HAP-1 (cell line): Measurements from ENCODE around the gene STRN4.
A peak's percentile ranks its signal among the peaks of the same experiment; 100 is the strongest.
"Not testable (repeated sequence)": the region's sequence is repeated elsewhere in the genome, so short reads cannot be mapped to it uniquely, and the experiment has no call there.

ENCODE experiments used
- DNase-seq, 2 experiments: peaks; one replicate each; pipeline ENCODE4 v3.0.0-alpha.2; 2016 to 2020; ENCODE audit warnings: low spot score in 2 of 2
- H3K27me3 ChIP-seq: fragments of 250-450 bp; sonication (Bioruptor Pico); 2 replicates; pipeline ENCODE4 v1.5.1; 2020; ENCODE audit warnings: low read depth, mild to moderate bottlenecking, moderate library complexity
- H3K36me3 ChIP-seq: fragments of 250-450 bp; sonication (Bioruptor Pico); replicated peaks from 2 replicates; pipeline ENCODE4 v1.5.1; 2020; ENCODE audit warnings: mild to moderate bottlenecking
- H3K4me1 ChIP-seq: fragments of 250-450 bp; sonication (Bioruptor Pico); 2 replicates; pipeline ENCODE4 v1.5.1; 2020; ENCODE audit warnings: mild to moderate bottlenecking
- H3K4me3 ChIP-seq: fragments of 250-450 bp; sonication (Bioruptor Pico); 2 replicates; pipeline ENCODE4 v1.5.1; 2020; ENCODE audit warnings: mild to moderate bottlenecking, moderate library complexity
- H3K9me3 ChIP-seq: fragments of 250-450 bp; sonication (Bioruptor Pico); 2 replicates; pipeline ENCODE4 v1.5.1; 2020; ENCODE audit warnings: mild to moderate bottlenecking, moderate library complexity
- in situ Hi-C: fragments of 300-500 bp; cut with MboI; formaldehyde crosslinking; loops from 3 replicates; pipeline ENCODE4 v1.14.3; 2020; ENCODE audit warnings: low sequenced_read_pairs, inconsistent platforms, mixed read lengths

The STRN4 gene

GRCh38 chr19:46782355-46783019 lies 36.2 kb upstream of the STRN4 start:
- Histone ChIP-seq H3K9me3 (no peaks in the 10 kb centered on the region), H3K4me1 (peaks cover 8% of the 10 kb centered on the region), H3K4me3 (no peak overlapping the region), H3K36me3 (peaks cover 91% of the 10 kb centered on the region), H3K27me3 (no peaks in the 10 kb centered on the region)
- no peak for DNase-seq
- in situ Hi-C loops = no loop called here

- H3K9me3 ChIP-seq, H3K4me1 ChIP-seq, H3K4me3 ChIP-seq, in situ Hi-C loops, DNase-seq, H3K27me3 ChIP-seq: not testable (repeated sequence)
- H3K36me3 ChIP-seq = peaks cover 87% of the 10 kb centered on the region
Measured at GRCh38 chr19:46777956-46778645, 31.9 kb upstream of the STRN4 start.

- Histone ChIP-seq H3K4me1 (no peaks in the 10 kb centered on the region), H3K36me3 (peaks cover 78% of the 10 kb centered on the region), H3K27me3 (no peaks in the 10 kb centered on the region), H3K9me3 (no peaks in the 10 kb centered on the region), H3K4me3 (no peak overlapping the region)
- DNase-seq = peak in 1 of 2 experiments; percentile 66
- in situ Hi-C loops = no loop called here
Measured at GRCh38 chr19:46776927-46777911, 31.0 kb upstream of the STRN4 start.

GRCh38 chr19:46775642-46776258 lies 29.5 kb upstream of the STRN4 start:
- in situ Hi-C loops = no loop called here
- Histone ChIP-seq H3K27me3 (no peaks in the 10 kb centered on the region), H3K36me3 (peaks cover 64% of the 10 kb centered on the region), H3K4me3 (no peak overlapping the region), H3K9me3 (no peaks in the 10 kb centered on the region), H3K4me1 (peaks cover 4% of the 10 kb centered on the region; the same call in 1 of the 2 replicates)
- DNase-seq = no peak

GRCh38 chr19:46773018-46773399 lies 26.8 kb upstream of the STRN4 start:
- H3K27me3 ChIP-seq = no peaks in the 10 kb centered on the region
- in situ Hi-C loops = no loop called here
- peaks cover 5% of the 10 kb centered on the region; the same call in 1 of the 2 replicates for H3K4me1 ChIP-seq
- no peaks in the 10 kb centered on the region for H3K9me3 ChIP-seq
- DNase-seq = no peak
- peaks cover 36% of the 10 kb centered on the region for H3K36me3 ChIP-seq
- H3K4me3 ChIP-seq = no peak overlapping the region

GRCh38 chr19:46772170-46773017 lies 26.1 kb upstream of the STRN4 start:
- Histone ChIP-seq H3K27me3 (no peaks in the 10 kb centered on the region), H3K4me1 (peaks cover 5% of the 10 kb centered on the region; the same call in 1 of the 2 replicates), H3K4me3 (no peak overlapping the region), H3K36me3 (peaks cover 32% of the 10 kb centered on the region), H3K9me3 (no peaks in the 10 kb centered on the region)
- in situ Hi-C loops = no loop called here
- no peak for DNase-seq

GRCh38 chr19:46768746-46769145 lies 22.5 kb upstream of the STRN4 start:
- H3K36me3 ChIP-seq, H3K4me1 ChIP-seq, in situ Hi-C loops, H3K4me3 ChIP-seq, H3K27me3 ChIP-seq, H3K9me3 ChIP-seq, DNase-seq: not testable (repeated sequence)

GRCh38 chr19:46766569-46767317 lies 20.5 kb upstream of the STRN4 start:
- in situ Hi-C loops = no loop called here
- Histone ChIP-seq H3K4me3 (no peak overlapping the region), H3K4me1 (peaks cover 5% of the 10 kb centered on the region), H3K27me3 (no peaks in the 10 kb centered on the region), H3K36me3 (no peaks in the 10 kb centered on the region), H3K9me3 (no peaks in the 10 kb centered on the region)
- DNase-seq = peak; percentile 41 to 83

GRCh38 chr19:46764817-46765291 lies 18.6 kb upstream of the STRN4 start:
- in situ Hi-C loops = no loop called here
- Histone ChIP-seq H3K27me3 (no peaks in the 10 kb centered on the region), H3K9me3 (no peaks in the 10 kb centered on the region), H3K4me1 (no peaks in the 10 kb centered on the region; the same call in 1 of the 2 replicates), H3K36me3 (no peaks in the 10 kb centered on the region), H3K4me3 (no peak overlapping the region)
- DNase-seq = no peak

GRCh38 chr19:46762245-46762890 lies 16.1 kb upstream of the STRN4 start:
- no peak for DNase-seq
- Histone ChIP-seq H3K27me3 (no peaks in the 10 kb centered on the region), H3K36me3 (no peaks in the 10 kb centered on the region), H3K4me3 (no peak overlapping the region), H3K9me3 (no peaks in the 10 kb centered on the region), H3K4me1 (no peaks in the 10 kb centered on the region; the same call in 1 of the 2 replicates)
- in situ Hi-C loops = no loop called here

GRCh38 chr19:46761418-46761831 lies 15.2 kb upstream of the STRN4 start:
- in situ Hi-C loops = no loop called here
- Histone ChIP-seq H3K36me3 (peaks cover 3% of the 10 kb centered on the region; the same call in 1 of the 2 replicates), H3K9me3 (no peaks in the 10 kb centered on the region), H3K4me1 (no peaks in the 10 kb centered on the region; the same call in 1 of the 2 replicates), H3K4me3 (no peak overlapping the region), H3K27me3 (no peaks in the 10 kb centered on the region)
- DNase-seq = no peak

GRCh38 chr19:46760897-46761296 lies 14.6 kb upstream of the STRN4 start:
- H3K36me3 ChIP-seq, in situ Hi-C loops, H3K27me3 ChIP-seq, H3K4me3 ChIP-seq, H3K9me3 ChIP-seq, DNase-seq, H3K4me1 ChIP-seq: not testable (repeated sequence)
